ENCODE results near the gene ADAMTS3. TPM values are rescaled to one million over a fixed set of nuclear protein-coding genes. Genes with fewer than 3 reads are reported as not detected.
"Not testable (repeated sequence)": the region's sequence is repeated elsewhere in the genome, so short reads cannot be mapped to it uniquely, and the experiment has no call there.

The ADAMTS3 gene
- polyA plus RNA-seq, 1 donor from 2014 or later: 0.20 TPM

DNA sequence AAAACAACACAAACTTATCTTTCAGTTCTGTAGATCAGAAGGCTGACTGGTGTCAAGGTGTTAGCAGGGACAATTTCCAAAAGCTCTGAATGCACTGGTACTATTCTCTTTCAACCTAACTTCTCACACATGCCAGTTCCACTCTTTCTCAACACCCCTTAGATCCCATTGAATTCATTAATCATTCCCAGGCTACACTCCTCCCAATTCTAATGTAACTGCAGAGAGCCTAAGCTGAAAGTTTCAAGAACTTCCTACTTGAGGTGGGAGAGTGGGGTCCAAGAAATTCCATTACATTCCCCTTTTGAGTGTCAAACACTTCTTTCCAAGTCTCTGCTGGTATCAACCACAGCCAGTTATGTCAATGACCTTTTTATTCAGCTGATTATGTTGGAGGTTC is 142.0 kb downstream of the ADAMTS3 start:
- H3K36me3 ChIP-seq (ENCODE audit: insufficient read depth, low read length): no peaks in the 10 kb centered on the region
- no peak overlapping the region for H3K27ac ChIP-seq (ENCODE audit: low read length)
- no peaks in the 10 kb centered on the region for H3K9me3 ChIP-seq (ENCODE audit: low read length)
- H4K20me1 ChIP-seq (ENCODE audit: insufficient read depth): no peaks in the 10 kb centered on the region
- H3K4me3 ChIP-seq (ENCODE audit: low read length): no peak overlapping the region
- H3F3A ChIP-seq (ENCODE audit: insufficient read depth, low read length, poor library complexity, severe bottlenecking): no peaks in the 10 kb centered on the region
- no peak overlapping the region for H2AFZ ChIP-seq (ENCODE audit: low read depth, low read length)
- H3K27me3 ChIP-seq (ENCODE audit: insufficient read depth, low read depth, low read length): no peaks in the 10 kb centered on the region
- no peak overlapping the region for H3K9ac ChIP-seq (ENCODE audit: low read length)
- H3K79me2 ChIP-seq (replicated peaks; ENCODE audit: insufficient read depth, low read length): no peaks in the 10 kb centered on the region
- H3K4me2 ChIP-seq (ENCODE audit: low read length): no peak overlapping the region
- no peaks in the 10 kb centered on the region for H3K9me2 ChIP-seq (ENCODE audit: insufficient read depth, low read length)
- TF ChIP-seq, protein P1, sequence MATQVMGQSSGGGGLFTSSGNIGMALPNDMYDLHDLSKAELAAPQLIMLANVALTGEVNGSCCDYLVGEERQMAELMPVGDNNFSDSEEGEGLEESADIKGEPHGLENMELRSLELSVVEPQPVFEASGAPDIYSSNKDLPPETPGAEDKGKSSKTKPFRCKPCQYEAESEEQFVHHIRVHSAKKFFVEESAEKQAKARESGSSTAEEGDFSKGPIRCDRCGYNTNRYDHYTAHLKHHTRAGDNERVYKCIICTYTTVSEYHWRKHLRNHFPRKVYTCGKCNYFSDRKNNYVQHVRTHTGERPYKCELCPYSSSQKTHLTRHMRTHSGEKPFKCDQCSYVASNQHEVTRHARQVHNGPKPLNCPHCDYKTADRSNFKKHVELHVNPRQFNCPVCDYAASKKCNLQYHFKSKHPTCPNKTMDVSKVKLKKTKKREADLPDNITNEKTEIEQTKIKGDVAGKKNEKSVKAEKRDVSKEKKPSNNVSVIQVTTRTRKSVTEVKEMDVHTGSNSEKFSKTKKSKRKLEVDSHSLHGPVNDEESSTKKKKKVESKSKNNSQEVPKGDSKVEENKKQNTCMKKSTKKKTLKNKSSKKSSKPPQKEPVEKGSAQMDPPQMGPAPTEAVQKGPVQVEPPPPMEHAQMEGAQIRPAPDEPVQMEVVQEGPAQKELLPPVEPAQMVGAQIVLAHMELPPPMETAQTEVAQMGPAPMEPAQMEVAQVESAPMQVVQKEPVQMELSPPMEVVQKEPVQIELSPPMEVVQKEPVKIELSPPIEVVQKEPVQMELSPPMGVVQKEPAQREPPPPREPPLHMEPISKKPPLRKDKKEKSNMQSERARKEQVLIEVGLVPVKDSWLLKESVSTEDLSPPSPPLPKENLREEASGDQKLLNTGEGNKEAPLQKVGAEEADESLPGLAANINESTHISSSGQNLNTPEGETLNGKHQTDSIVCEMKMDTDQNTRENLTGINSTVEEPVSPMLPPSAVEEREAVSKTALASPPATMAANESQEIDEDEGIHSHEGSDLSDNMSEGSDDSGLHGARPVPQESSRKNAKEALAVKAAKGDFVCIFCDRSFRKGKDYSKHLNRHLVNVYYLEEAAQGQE (IDR thresholded peaks at IDR 0.05; ENCODE audit: borderline replicate concordance): no peak
- no peak for TF ChIP-seq SMC3 (conservative IDR thresholded peaks at IDR 0.05; ENCODE audit: poor library complexity)
- TF ChIP-seq TAF1 (IDR thresholded peaks at IDR 0.05; ENCODE audit: low read depth): no peak
- no peak for TF ChIP-seq CTCF (IDR thresholded peaks at IDR 0.05; ENCODE audit: poor library complexity, severe bottlenecking)
- TF ChIP-seq EZH2 (IDR thresholded peaks at IDR 0.05; ENCODE audit: borderline replicate concordance, insufficient read depth, low read length, poor library complexity, severe bottlenecking): no peak
- TF ChIP-seq POLR2AphosphoS5 (IDR thresholded peaks at IDR 0.05): no peak
- TF ChIP-seq EP300 (conservative IDR thresholded peaks at IDR 0.05; ENCODE audit: poor library complexity, severe bottlenecking): no peak
- TF ChIP-seq MXI1 (conservative IDR thresholded peaks at IDR 0.05; ENCODE audit: poor library complexity, severe bottlenecking): no peak
- TF ChIP-seq RAD21 (conservative IDR thresholded peaks at IDR 0.05): no peak

GRCh38 chr4:72425908-72426307 is 143.1 kb downstream of the ADAMTS3 start:
- not testable (repeated sequence) for H3K27me3 ChIP-seq (ENCODE audit: insufficient read depth, low read depth, low read length); H2AFZ ChIP-seq (ENCODE audit: low read depth, low read length)

DNA sequence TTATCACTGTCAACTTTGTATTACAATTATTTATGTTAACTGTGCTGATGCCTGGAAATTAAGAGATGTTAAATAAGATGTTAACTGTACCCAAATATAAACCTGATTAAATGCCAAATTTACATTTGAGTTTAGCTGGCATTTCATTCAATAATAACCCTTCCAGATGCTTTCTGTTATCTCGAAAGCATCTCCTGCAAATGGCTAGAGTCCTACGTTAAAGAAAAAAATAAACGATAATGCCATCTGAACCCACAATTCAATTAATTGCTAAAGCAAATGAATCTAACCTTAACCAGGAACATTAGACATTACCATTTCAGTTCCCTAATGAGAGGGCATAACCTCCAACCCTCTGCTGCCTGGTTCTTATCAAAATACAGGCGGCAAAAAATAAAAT is 145.0 kb downstream of the ADAMTS3 start:
- Histone ChIP-seq H3K9ac (ENCODE audit: low read length) (no peak overlapping the region), H3K4me3 (ENCODE audit: low read length) (no peak overlapping the region), H3K9me2 (ENCODE audit: insufficient read depth, low read length) (no peaks in the 10 kb centered on the region), H3F3A (ENCODE audit: insufficient read depth, low read length, poor library complexity, severe bottlenecking) (no peaks in the 10 kb centered on the region), H3K9me3 (ENCODE audit: low read length) (no peaks in the 10 kb centered on the region), H3K27me3 (ENCODE audit: insufficient read depth, low read depth, low read length) (no peaks in the 10 kb centered on the region), H3K27ac (ENCODE audit: low read length) (no peak overlapping the region), H3K79me2 (replicated peaks; ENCODE audit: insufficient read depth, low read length) (no peaks in the 10 kb centered on the region), H2AFZ (ENCODE audit: low read depth, low read length) (no peak overlapping the region), H4K20me1 (ENCODE audit: insufficient read depth) (no peaks in the 10 kb centered on the region), H3K4me2 (ENCODE audit: low read length) (no peak overlapping the region), H3K36me3 (ENCODE audit: insufficient read depth, low read length) (no peaks in the 10 kb centered on the region)
- no peak for TF ChIP-seq TAF1 (IDR thresholded peaks at IDR 0.05; ENCODE audit: low read depth)
- no peak for TF ChIP-seq EZH2 (IDR thresholded peaks at IDR 0.05; ENCODE audit: borderline replicate concordance, insufficient read depth, low read length, poor library complexity, severe bottlenecking)
- no peak for TF ChIP-seq CTCF (IDR thresholded peaks at IDR 0.05; ENCODE audit: poor library complexity, severe bottlenecking)
- TF ChIP-seq EP300 (conservative IDR thresholded peaks at IDR 0.05; ENCODE audit: poor library complexity, severe bottlenecking): no peak
- no peak for TF ChIP-seq POLR2AphosphoS5 (IDR thresholded peaks at IDR 0.05)

More at GRCh38 chr4:72425908-72426307, 143.1 kb downstream of the ADAMTS3 start:
- H3K4me3 ChIP-seq (ENCODE audit: low read length); H3F3A ChIP-seq (ENCODE audit: insufficient read depth, low read length, poor library complexity, severe bottlenecking); H3K9ac ChIP-seq (ENCODE audit: low read length); H3K27ac ChIP-seq (ENCODE audit: low read length); H3K36me3 ChIP-seq (ENCODE audit: insufficient read depth, low read length); H3K4me2 ChIP-seq (ENCODE audit: low read length); H3K9me3 ChIP-seq (ENCODE audit: low read length); H3K9me2 ChIP-seq (ENCODE audit: insufficient read depth, low read length); H3K79me2 ChIP-seq (replicated peaks; ENCODE audit: insufficient read depth, low read length); H4K20me1 ChIP-seq (ENCODE audit: insufficient read depth): not testable (repeated sequence)
